SK-N-SH treated with all-trans-retinoic acid at 6 μM for 48 hours (cell line): Measurements from ENCODE around the gene UBR1.

Experiments
- ARNTL ChIP-seq: fragments of 450-650 bp; formaldehyde crosslinking; IDR thresholded peaks from 2 replicates; pipeline ENCODE4 v1.5.0; 2020; ENCODE audit warnings: low read depth, mild to moderate bottlenecking, moderate library complexity, borderline replicate concordance
- CSRNP3 ChIP-seq: fragments of 250-450 bp; sonication (Bioruptor Pico); IDR thresholded peaks from 2 replicates; pipeline ENCODE4 v1.5.1; 2021; ENCODE audit warnings: mild to moderate bottlenecking, moderate library complexity
- ESRRG ChIP-seq: fragments of 250-450 bp; sonication (Bioruptor Pico); IDR thresholded peaks from 2 replicates; pipeline ENCODE4 v1.6.1; 2021; ENCODE audit warnings: mild to moderate bottlenecking
- GLIS3 ChIP-seq: fragments of 250-450 bp; sonication (Bioruptor Pico); IDR thresholded peaks from 2 replicates; pipeline ENCODE4 v1.5.0; 2020; ENCODE audit warnings: mild to moderate bottlenecking, moderate library complexity
- PPARA ChIP-seq: fragments of 250-450 bp; sonication (Bioruptor Pico); IDR thresholded peaks from 2 replicates; pipeline ENCODE4 v1.5.0; 2020; ENCODE audit warnings: mild to moderate bottlenecking, borderline replicate concordance
- RARB ChIP-seq: fragments of 250-450 bp; sonication (Bioruptor Pico); IDR thresholded peaks from 2 replicates; pipeline ENCODE4 v1.8.0; 2021; ENCODE audit warnings: mild to moderate bottlenecking, moderate library complexity
- TCF4 ChIP-seq: fragments of 250-450 bp; sonication (Bioruptor Pico); IDR thresholded peaks from 2 replicates; pipeline ENCODE4 v1.8.0; 2021; ENCODE audit warnings: mild to moderate bottlenecking, moderate library complexity, borderline replicate concordance
- TF ChIP-seq, protein P1 (sequence below): fragments of 250-450 bp; sonication (Bioruptor Pico); IDR thresholded peaks from 2 replicates; pipeline ENCODE4 v1.8.0; 2020; ENCODE audit warnings: mild to moderate bottlenecking, moderate library complexity, borderline replicate concordance

- TF ChIP-seq RARB (CRISPR knock-in tag) = no peak
- TF ChIP-seq TCF4 (CRISPR knock-in tag) = no peak
- no peak for TF ChIP-seq PPARA
- no peak for TF ChIP-seq ESRRG (CRISPR knock-in tag)
- TF ChIP-seq, protein P1, sequence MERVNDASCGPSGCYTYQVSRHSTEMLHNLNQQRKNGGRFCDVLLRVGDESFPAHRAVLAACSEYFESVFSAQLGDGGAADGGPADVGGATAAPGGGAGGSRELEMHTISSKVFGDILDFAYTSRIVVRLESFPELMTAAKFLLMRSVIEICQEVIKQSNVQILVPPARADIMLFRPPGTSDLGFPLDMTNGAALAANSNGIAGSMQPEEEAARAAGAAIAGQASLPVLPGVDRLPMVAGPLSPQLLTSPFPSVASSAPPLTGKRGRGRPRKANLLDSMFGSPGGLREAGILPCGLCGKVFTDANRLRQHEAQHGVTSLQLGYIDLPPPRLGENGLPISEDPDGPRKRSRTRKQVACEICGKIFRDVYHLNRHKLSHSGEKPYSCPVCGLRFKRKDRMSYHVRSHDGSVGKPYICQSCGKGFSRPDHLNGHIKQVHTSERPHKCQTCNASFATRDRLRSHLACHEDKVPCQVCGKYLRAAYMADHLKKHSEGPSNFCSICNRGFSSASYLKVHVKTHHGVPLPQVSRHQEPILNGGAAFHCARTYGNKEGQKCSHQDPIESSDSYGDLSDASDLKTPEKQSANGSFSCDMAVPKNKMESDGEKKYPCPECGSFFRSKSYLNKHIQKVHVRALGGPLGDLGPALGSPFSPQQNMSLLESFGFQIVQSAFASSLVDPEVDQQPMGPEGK = no peak
- no peak for TF ChIP-seq GLIS3 (CRISPR knock-in tag)
- no peak for TF ChIP-seq ARNTL (CRISPR knock-in tag)
- no peak for TF ChIP-seq CSRNP3
Measured at GRCh38 chr15:43151688-43152087, 45.9 kb upstream of the UBR1 start.
